Right lobe of liver (tissue), 4 donors: Measurements from ENCODE around the gene TUBB8B.
"Not testable (repeated sequence)": the region's sequence is repeated elsewhere in the genome, so short reads cannot be mapped to it uniquely, and the experiment has no call there.

Experiments used
- POLR2A ChIP-seq: fragments of 450-650 bp; IDR thresholded peaks from one replicate; pipeline ENCODE4 v1.6.1; 2017; ENCODE audit warnings: antibody characterized with exemption, mild to moderate bottlenecking
- TF ChIP-seq, protein P1 (sequence below), 4 donors: fragments of 200-600 bp in 3 of 4; fragments of 450-650 bp in 1 of 4; IDR thresholded peaks; one replicate each; pipeline versions ENCODE4 v1.5.1 to v1.8.0; 2016 to 2022; ENCODE audit warnings: antibody characterized with exemption in 4 of 4, mild to moderate bottlenecking in 2 of 4
- donor health status: DM: no; HTN: no; CAD: no.
- donor health status: DM: no; HTN: no; CAD: no.
- donor health status: DM: no; HTN: yes; CAD: no.

- not testable (repeated sequence) for TF ChIP-seq POLR2A
- TF ChIP-seq, protein P1, sequence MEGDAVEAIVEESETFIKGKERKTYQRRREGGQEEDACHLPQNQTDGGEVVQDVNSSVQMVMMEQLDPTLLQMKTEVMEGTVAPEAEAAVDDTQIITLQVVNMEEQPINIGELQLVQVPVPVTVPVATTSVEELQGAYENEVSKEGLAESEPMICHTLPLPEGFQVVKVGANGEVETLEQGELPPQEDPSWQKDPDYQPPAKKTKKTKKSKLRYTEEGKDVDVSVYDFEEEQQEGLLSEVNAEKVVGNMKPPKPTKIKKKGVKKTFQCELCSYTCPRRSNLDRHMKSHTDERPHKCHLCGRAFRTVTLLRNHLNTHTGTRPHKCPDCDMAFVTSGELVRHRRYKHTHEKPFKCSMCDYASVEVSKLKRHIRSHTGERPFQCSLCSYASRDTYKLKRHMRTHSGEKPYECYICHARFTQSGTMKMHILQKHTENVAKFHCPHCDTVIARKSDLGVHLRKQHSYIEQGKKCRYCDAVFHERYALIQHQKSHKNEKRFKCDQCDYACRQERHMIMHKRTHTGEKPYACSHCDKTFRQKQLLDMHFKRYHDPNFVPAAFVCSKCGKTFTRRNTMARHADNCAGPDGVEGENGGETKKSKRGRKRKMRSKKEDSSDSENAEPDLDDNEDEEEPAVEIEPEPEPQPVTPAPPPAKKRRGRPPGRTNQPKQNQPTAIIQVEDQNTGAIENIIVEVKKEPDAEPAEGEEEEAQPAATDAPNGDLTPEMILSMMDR (IDR thresholded peaks at IDR 0.05) = not testable (repeated sequence)
These were observed 14.9 kb upstream of the TUBB8B start for GRCh38 chr18:64279-64678.
